ENCODE data around the gene SRGAP2. TPM values are rescaled to one million over a fixed set of nuclear protein-coding genes. Genes with fewer than 3 reads are reported as not detected.
"Not testable (repeated sequence)": the region's sequence is repeated elsewhere in the genome, so short reads cannot be mapped to it uniquely, and the experiment has no call there.

The SRGAP2 gene
- total and polyA plus RNA-seq, 9 of the 15 experiments (the other 6 are each of a cell fraction or from before 2014, with no cell fraction given): 4.1 to 50.7 (median 15.6) TPM

- under 1% methylated on average over 17 of the region's 36 CpGs for WGBS (ENCODE audit: insufficient coverage, low coverage, missing lambda C conversion rate)
- CTCF ChIA-PET (ENCODE audit: low intra/inter-chr PET ratio); H3K9me3 ChIP-seq (replicated peaks; ENCODE audit: control insufficient read depth, insufficient read depth, low read depth, low read length); H3K79me2 ChIP-seq (ENCODE audit: control insufficient read depth, insufficient read depth, low read length); H3K36me3 ChIP-seq (ENCODE audit: control insufficient read depth, insufficient read depth, low read length); intact Hi-C loops (cut with micrococcal nuclease); H3K4me1 ChIP-seq (replicated peaks in 1 of 2; ENCODE audit: control insufficient read depth in 2 of 2, insufficient read depth in 2 of 2, low read length in 2 of 2); H3K9me1 ChIP-seq (ENCODE audit: control insufficient read depth, insufficient read depth, low read length); BruUV-seq (replicated peaks); POLR2A ChIA-PET; H2AFZ ChIP-seq (ENCODE audit: low read depth, low read length); H3K27me3 ChIP-seq (ENCODE audit: control insufficient read depth in 2 of 2, insufficient read depth in 2 of 2, low read length in 2 of 2); H3K27ac ChIP-seq (ENCODE audit: extremely low read depth, low read depth, low read length); H4K20me1 ChIP-seq (replicated peaks; ENCODE audit: control insufficient read depth, insufficient read depth, low read length); in situ Hi-C loops (cut with MboI): not testable (repeated sequence)
- DNase-seq (ENCODE audit: extremely low read depth in 1 of 4, low spot score in 3 of 4) (peak; percentile 53 to 99 (median 72)), FAIRE-seq (peak; percentile 77), ATAC-seq (peak; percentile 89)
- Histone ChIP-seq H3K9ac (ENCODE audit: insufficient read depth in 1 of 2, low read depth in 2 of 2, low read length in 2 of 2) (peak within 1 kb of the TSS in 1 of 2 experiments; percentile 82; a peak in 2 of 4 replicates), H3K4me3 (peak within 1 kb of the TSS; percentile 50), H3K4me2 (ENCODE audit: insufficient read depth, low read length) (peak within 1 kb of the TSS; percentile 46; the same call in 1 of the 2 replicates)
- TF ChIP-seq EP400 (IDR thresholded peaks at IDR 0.05): peak; percentile 34; the same call in 1 of the 2 replicates
- peak; percentile 65 for TF ChIP-seq SP1 (CRISPR knock-in tag; IDR thresholded peaks at IDR 0.05)
- TF ChIP-seq FOXJ2 (tag; IDR thresholded peaks at IDR 0.05): 0 out of 2 replicates have a peak, but pooled peaks have one; percentile 26
- TF ChIP-seq CEBPZ (IDR thresholded peaks at IDR 0.05; ENCODE audit: borderline replicate concordance, low read depth, low read length): peak; percentile 74; the same call in 1 of the 2 replicates
- TF ChIP-seq ATF7 (IDR thresholded peaks at IDR 0.05): peak; percentile 79
- TF ChIP-seq FOXK2 (conservative IDR thresholded peaks at IDR 0.05 in 1 of 2, IDR thresholded peaks at IDR 0.05 in 1 of 2; ENCODE audit: low read depth in 2 of 2): peak; percentile 72 to 75; a peak in 3 of 4 replicates
- peak; percentile 89 for TF ChIP-seq MBD2 (IDR thresholded peaks at IDR 0.05; ENCODE audit: borderline replicate concordance, low read depth)
- peak; percentile 86 for TF ChIP-seq NEUROD1 (IDR thresholded peaks at IDR 0.05; ENCODE audit: borderline replicate concordance, low read depth, low read length, partially characterized antibody)
- TF ChIP-seq ASH1L (IDR thresholded peaks at IDR 0.05; ENCODE audit: borderline replicate concordance, low read depth, partially characterized antibody): peak; percentile 97
- TF ChIP-seq ZNF175 (CRISPR knock-in tag; IDR thresholded peaks at IDR 0.05; ENCODE audit: low read depth): peak; percentile 60; the same call in 1 of the 2 replicates
- TF ChIP-seq VEZF1 (CRISPR knock-in tag; IDR thresholded peaks at IDR 0.05): peak; percentile 63
- peak; percentile 73 for TF ChIP-seq CHD2 (IDR thresholded peaks at IDR 0.05; ENCODE audit: low read depth, low read length)
- TF ChIP-seq PKNOX1 (IDR thresholded peaks at IDR 0.05): peak; percentile 80
- peak; percentile 89 for TF ChIP-seq CC2D1A (IDR thresholded peaks at IDR 0.05)
- peak; percentile 64 for TF ChIP-seq CXXC5 (CRISPR knock-in tag; IDR thresholded peaks at IDR 0.05)
- TF ChIP-seq NRF1 (conservative IDR thresholded peaks at IDR 0.05 in 1 of 2, IDR thresholded peaks at IDR 0.05 in 1 of 2): peak; percentile 69 to 70
- peak; percentile 64 for TF ChIP-seq NFYB (IDR thresholded peaks at IDR 0.05; ENCODE audit: extremely low read depth, insufficient read length)
Measured at GRCh38 chr1:206202789-206203363, 465 bp upstream of the SRGAP2 start, which contains the start of gene FAM72A. Gene FAM72A, minus strand, starts transcription at chr1:206202839. Its CDS starts 814 bp downstream, at chr1:206202025.
